ENCODE data around the gene UBAP1. TPM values are rescaled to one million over a fixed set of nuclear protein-coding genes. Genes with fewer than 3 reads are reported as not detected.
"Not testable (repeated sequence)": the region's sequence is repeated elsewhere in the genome, so short reads cannot be mapped to it uniquely, and the experiment has no call there.

The UBAP1 gene
- total RNA-seq, 2 donors from 2014 or later = 36.4 to 39.8 TPM

DNA sequence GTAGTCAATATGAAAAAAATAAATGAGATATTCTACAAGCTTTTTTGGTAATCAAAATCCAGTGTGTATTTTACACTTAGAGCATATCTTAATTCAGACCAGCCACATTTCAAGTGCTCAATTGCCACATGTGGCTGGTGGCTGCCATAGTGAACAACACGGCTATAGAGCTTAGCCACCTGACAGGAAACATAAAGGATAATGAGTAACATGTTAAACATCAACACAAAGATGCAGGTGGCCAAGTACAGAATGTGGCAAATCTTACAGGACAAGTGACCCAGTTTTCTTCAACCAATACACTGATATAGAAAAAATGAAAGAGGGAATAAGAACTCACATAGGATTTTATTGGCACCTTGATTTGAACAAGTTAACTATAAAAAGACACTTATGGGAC is 88.8 kb downstream of the UBAP1 start:
- Histone ChIP-seq H3K36me3 (ENCODE audit: control insufficient read depth, insufficient read depth, low read length) (no peaks in the 10 kb centered on the region), H3K9ac (ENCODE audit: extremely low read depth, low read length, poor library complexity, severe bottlenecking) (no peak overlapping the region), H3K4me1 (ENCODE audit: control insufficient read depth, insufficient read depth, low read length) (no peaks in the 10 kb centered on the region), H3K9me3 (ENCODE audit: control insufficient read depth, low read length) (no peaks in the 10 kb centered on the region), H3K27ac (ENCODE audit: low read depth, low read length) (no peak overlapping the region), H3K4me3 (ENCODE audit: low read length) (no peak overlapping the region), H3K27me3 (ENCODE audit: control insufficient read depth, insufficient read depth, low read length, poor library complexity, severe bottlenecking) (no peaks in the 10 kb centered on the region)
- no peaks in the 10 kb centered on the region for H3K4me1 Mint-ChIP-seq
- TF ChIP-seq, protein P1, sequence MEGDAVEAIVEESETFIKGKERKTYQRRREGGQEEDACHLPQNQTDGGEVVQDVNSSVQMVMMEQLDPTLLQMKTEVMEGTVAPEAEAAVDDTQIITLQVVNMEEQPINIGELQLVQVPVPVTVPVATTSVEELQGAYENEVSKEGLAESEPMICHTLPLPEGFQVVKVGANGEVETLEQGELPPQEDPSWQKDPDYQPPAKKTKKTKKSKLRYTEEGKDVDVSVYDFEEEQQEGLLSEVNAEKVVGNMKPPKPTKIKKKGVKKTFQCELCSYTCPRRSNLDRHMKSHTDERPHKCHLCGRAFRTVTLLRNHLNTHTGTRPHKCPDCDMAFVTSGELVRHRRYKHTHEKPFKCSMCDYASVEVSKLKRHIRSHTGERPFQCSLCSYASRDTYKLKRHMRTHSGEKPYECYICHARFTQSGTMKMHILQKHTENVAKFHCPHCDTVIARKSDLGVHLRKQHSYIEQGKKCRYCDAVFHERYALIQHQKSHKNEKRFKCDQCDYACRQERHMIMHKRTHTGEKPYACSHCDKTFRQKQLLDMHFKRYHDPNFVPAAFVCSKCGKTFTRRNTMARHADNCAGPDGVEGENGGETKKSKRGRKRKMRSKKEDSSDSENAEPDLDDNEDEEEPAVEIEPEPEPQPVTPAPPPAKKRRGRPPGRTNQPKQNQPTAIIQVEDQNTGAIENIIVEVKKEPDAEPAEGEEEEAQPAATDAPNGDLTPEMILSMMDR (conservative IDR thresholded peaks at IDR 0.05) = no peak
- H3K4me3 Mint-ChIP-seq = no peak overlapping the region
- no peaks in the 10 kb centered on the region for H3K27me3 Mint-ChIP-seq (ENCODE audit: insufficient read depth)
- no peak for DNase-seq
- WGBS, 2 experiments (ENCODE audit: insufficient coverage in 1 of 2, insufficient read length in 1 of 2) = 85 to 100% methylated on average over 1 of the region's 1 CpG
- no peaks in the 10 kb centered on the region for H3K9me3 Mint-ChIP-seq
- no peak overlapping the region for H3K27ac Mint-ChIP-seq
- peaks cover 6% of the 10 kb centered on the region for H3K36me3 Mint-ChIP-seq (ENCODE audit: low read depth)

- no peaks in the 10 kb centered on the region for H3K9me3 ChIP-seq (ENCODE audit: control insufficient read depth, low read length)
- no peaks in the 10 kb centered on the region for H3K27me3 Mint-ChIP-seq (ENCODE audit: insufficient read depth)
- H3K4me3 ChIP-seq (ENCODE audit: low read length) = no peak overlapping the region
- H3K36me3 Mint-ChIP-seq (ENCODE audit: low read depth) = peaks cover 6% of the 10 kb centered on the region
- no peak overlapping the region for H3K9ac ChIP-seq (ENCODE audit: extremely low read depth, low read length, poor library complexity, severe bottlenecking)
- WGBS, 2 experiments (ENCODE audit: insufficient coverage in 1 of 2, insufficient read length in 1 of 2) = 76 to 89% methylated on average over 3 to 5 of the region's 5 CpGs
- peak overlapping the region; percentile 36 for H3K27ac ChIP-seq (ENCODE audit: low read depth, low read length)
- no peaks in the 10 kb centered on the region for H3K27me3 ChIP-seq (ENCODE audit: control insufficient read depth, insufficient read depth, low read length, poor library complexity, severe bottlenecking)
- TF ChIP-seq, protein P1 (conservative IDR thresholded peaks at IDR 0.05) = no peak
- no peak for DNase-seq
- peak overlapping the region; percentile 14 for H3K27ac Mint-ChIP-seq
- H3K4me3 Mint-ChIP-seq = no peak overlapping the region
- H3K4me1 ChIP-seq (ENCODE audit: control insufficient read depth, insufficient read depth, low read length) = no peaks in the 10 kb centered on the region
- H3K4me1 Mint-ChIP-seq = no peaks in the 10 kb centered on the region
- H3K9me3 Mint-ChIP-seq = no peaks in the 10 kb centered on the region
- H3K36me3 ChIP-seq (ENCODE audit: control insufficient read depth, insufficient read depth, low read length) = no peaks in the 10 kb centered on the region
Observed at GRCh38 chr9:34271265-34272006, 92.6 kb downstream of the UBAP1 start.

- Mint-ChIP-seq H3K27ac (no peak overlapping the region), H3K4me3 (no peak overlapping the region), H3K4me1 (no peaks in the 10 kb centered on the region), H3K9me3 (no peaks in the 10 kb centered on the region), H3K27me3 (ENCODE audit: insufficient read depth) (no peaks in the 10 kb centered on the region), H3K36me3 (ENCODE audit: low read depth) (peaks cover 6% of the 10 kb centered on the region)
- TF ChIP-seq, protein P1 (conservative IDR thresholded peaks at IDR 0.05) = no peak
- Histone ChIP-seq H3K4me1 (ENCODE audit: control insufficient read depth, insufficient read depth, low read length) (no peaks in the 10 kb centered on the region), H3K9me3 (ENCODE audit: control insufficient read depth, low read length) (no peaks in the 10 kb centered on the region), H3K27ac (ENCODE audit: low read depth, low read length) (no peak overlapping the region), H3K4me3 (ENCODE audit: low read length) (no peak overlapping the region), H3K9ac (ENCODE audit: extremely low read depth, low read length, poor library complexity, severe bottlenecking) (no peak overlapping the region), H3K36me3 (ENCODE audit: control insufficient read depth, insufficient read depth, low read length) (no peaks in the 10 kb centered on the region), H3K27me3 (ENCODE audit: control insufficient read depth, insufficient read depth, low read length, poor library complexity, severe bottlenecking) (no peaks in the 10 kb centered on the region)
- DNase-seq = no peak
- WGBS, 2 experiments (ENCODE audit: insufficient coverage in 1 of 2, insufficient read length in 1 of 2) = 96 to 100% methylated on average over 1 to 2 of the region's 3 CpGs
Observed at GRCh38 chr9:34272101-34272541, 93.3 kb downstream of the UBAP1 start.

GRCh38 chr9:34273588-34273987 is 94.7 kb downstream of the UBAP1 start:
- H3K36me3 Mint-ChIP-seq (ENCODE audit: low read depth); H3K4me1 Mint-ChIP-seq; H3K9me3 Mint-ChIP-seq; H3K27me3 Mint-ChIP-seq (ENCODE audit: insufficient read depth); H3K9me3 ChIP-seq (ENCODE audit: control insufficient read depth, low read length); H3K27ac Mint-ChIP-seq; H3K4me1 ChIP-seq (ENCODE audit: control insufficient read depth, insufficient read depth, low read length); H3K4me3 Mint-ChIP-seq; H3K27ac ChIP-seq (ENCODE audit: low read depth, low read length); H3K36me3 ChIP-seq (ENCODE audit: control insufficient read depth, insufficient read depth, low read length); H3K4me3 ChIP-seq (ENCODE audit: low read length); H3K27me3 ChIP-seq (ENCODE audit: control insufficient read depth, insufficient read depth, low read length, poor library complexity, severe bottlenecking); H3K9ac ChIP-seq (ENCODE audit: extremely low read depth, low read length, poor library complexity, severe bottlenecking); DNase-seq: not testable (repeated sequence)
- WGBS, 2 experiments (ENCODE audit: insufficient coverage in 1 of 2, insufficient read length in 1 of 2) = no CpG with 5 or more reads among the region's 2 CpGs

All from endodermal cell (in vitro differentiated cells).